ENCODE results near the gene FGF23. TPM values are rescaled to one million over a fixed set of nuclear protein-coding genes. Genes with fewer than 3 reads are reported as not detected.

FGF23 gene
- total RNA-seq (ENCODE audit: low replicate concordance): not detected in 2 replicates

GRCh38 chr12:4379405-4379804 is at the start of gene FGF23:
TSS of gene FGF23 (minus strand) at chr12:4379712. CDS start at chr12:4379582, 130 bp downstream.
- H3K4me3 ChIP-seq (ENCODE audit: low read depth, low read length): no peak within 1 kb of the TSS
- peak; percentile 9 for DNase-seq (ENCODE audit: low read depth)
- TF ChIP-seq CTCF (IDR thresholded peaks at IDR 0.05; ENCODE audit: insufficient read depth, low read length): no peak

- DNase-seq (ENCODE audit: low read depth): no peak
- TF ChIP-seq CTCF (IDR thresholded peaks at IDR 0.05; ENCODE audit: insufficient read depth, low read length): no peak
- H3K4me3 ChIP-seq (ENCODE audit: low read depth, low read length): no peak overlapping the region
Observed at GRCh38 chr12:4424422-4424821, 44.9 kb upstream of the FGF23 start.

GRCh38 chr12:4423528-4424195 is 44.1 kb upstream of the FGF23 start:
- TF ChIP-seq CTCF (IDR thresholded peaks at IDR 0.05; ENCODE audit: insufficient read depth, low read length): no peak

GRCh38 chr12:4422985-4423384 is 43.5 kb upstream of the FGF23 start:
- no peak for TF ChIP-seq CTCF (IDR thresholded peaks at IDR 0.05; ENCODE audit: insufficient read depth, low read length)
- no peak for DNase-seq (ENCODE audit: low read depth)

More at GRCh38 chr12:4423528-4424195, 44.1 kb upstream of the FGF23 start:
- no peak overlapping the region for H3K4me3 ChIP-seq (ENCODE audit: low read depth, low read length)
- DNase-seq (ENCODE audit: low read depth): no peak

GRCh38 chr12:4421590-4422031 is 42.1 kb upstream of the FGF23 start:
- peak; percentile 59 for TF ChIP-seq CTCF (IDR thresholded peaks at IDR 0.05; ENCODE audit: insufficient read depth, low read length)
- no peak overlapping the region for H3K4me3 ChIP-seq (ENCODE audit: low read depth, low read length)
- peak; percentile 38 for DNase-seq (ENCODE audit: low read depth)

More at GRCh38 chr12:4422985-4423384, 43.5 kb upstream of the FGF23 start:
- no peak overlapping the region for H3K4me3 ChIP-seq (ENCODE audit: low read depth, low read length)

- H3K4me3 ChIP-seq (ENCODE audit: low read depth, low read length): no peak overlapping the region
- TF ChIP-seq CTCF (IDR thresholded peaks at IDR 0.05; ENCODE audit: insufficient read depth, low read length): no peak
- DNase-seq (ENCODE audit: low read depth): no peak
Observed at GRCh38 chr12:4420138-4420670, 40.7 kb upstream of the FGF23 start.

All from fibroblast of the aortic adventitia (primary cell).